Upper lobe of left lung (tissue), 4 donors: Measurements from ENCODE around the gene DIP2C.

Source experiments
- POLR2AphosphoS5 ChIP-seq, 2 donors: sonication (generic); formaldehyde crosslinking; IDR thresholded peaks; one replicate each; pipeline ENCODE4 v1.5.1; 2017; ENCODE audit warnings: antibody characterized with exemption in 2 of 2
- TF ChIP-seq, protein P1 (sequence below), 6 experiments: fragments of 450-650 bp in 4 of 6; fragments of 200-600 bp in 2 of 6; sonication (generic) in 2 of 6; IDR thresholded peaks; one replicate each; pipeline ENCODE4 v1.5.1; 2016 to 2019; ENCODE audit warnings: antibody characterized with exemption in 6 of 6

DNA sequence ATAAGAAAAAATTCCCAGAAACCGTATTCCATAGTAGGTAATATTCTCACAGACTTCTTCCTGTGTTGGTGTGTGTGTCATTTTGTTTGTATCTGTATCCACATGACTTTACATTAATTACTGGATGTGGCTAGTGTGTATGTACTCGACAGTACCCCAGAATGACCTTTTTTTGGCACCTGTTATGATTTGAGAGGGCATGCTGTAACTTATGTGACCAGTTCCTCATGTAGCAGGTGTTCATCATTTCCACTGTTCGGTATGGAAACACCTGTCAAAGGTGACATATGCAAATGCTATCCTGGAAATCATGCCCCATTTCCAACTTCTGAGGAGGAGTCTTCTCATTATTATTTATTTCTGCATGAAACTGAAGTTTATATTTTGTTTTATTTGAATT is 464.9 kb downstream of the DIP2C start:
- TF ChIP-seq, protein P1, sequence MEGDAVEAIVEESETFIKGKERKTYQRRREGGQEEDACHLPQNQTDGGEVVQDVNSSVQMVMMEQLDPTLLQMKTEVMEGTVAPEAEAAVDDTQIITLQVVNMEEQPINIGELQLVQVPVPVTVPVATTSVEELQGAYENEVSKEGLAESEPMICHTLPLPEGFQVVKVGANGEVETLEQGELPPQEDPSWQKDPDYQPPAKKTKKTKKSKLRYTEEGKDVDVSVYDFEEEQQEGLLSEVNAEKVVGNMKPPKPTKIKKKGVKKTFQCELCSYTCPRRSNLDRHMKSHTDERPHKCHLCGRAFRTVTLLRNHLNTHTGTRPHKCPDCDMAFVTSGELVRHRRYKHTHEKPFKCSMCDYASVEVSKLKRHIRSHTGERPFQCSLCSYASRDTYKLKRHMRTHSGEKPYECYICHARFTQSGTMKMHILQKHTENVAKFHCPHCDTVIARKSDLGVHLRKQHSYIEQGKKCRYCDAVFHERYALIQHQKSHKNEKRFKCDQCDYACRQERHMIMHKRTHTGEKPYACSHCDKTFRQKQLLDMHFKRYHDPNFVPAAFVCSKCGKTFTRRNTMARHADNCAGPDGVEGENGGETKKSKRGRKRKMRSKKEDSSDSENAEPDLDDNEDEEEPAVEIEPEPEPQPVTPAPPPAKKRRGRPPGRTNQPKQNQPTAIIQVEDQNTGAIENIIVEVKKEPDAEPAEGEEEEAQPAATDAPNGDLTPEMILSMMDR (IDR thresholded peaks at IDR 0.05): no peak
- no peak for TF ChIP-seq POLR2AphosphoS5 (IDR thresholded peaks at IDR 0.05)
